Measurements from ENCODE around the gene NPPC. TPM values are rescaled to one million over a fixed set of nuclear protein-coding genes. Genes with fewer than 3 reads are reported as not detected.

Gene NPPC
- total and polyA plus RNA-seq, 4 experiments from 2014 or later, result not detected

DNA sequence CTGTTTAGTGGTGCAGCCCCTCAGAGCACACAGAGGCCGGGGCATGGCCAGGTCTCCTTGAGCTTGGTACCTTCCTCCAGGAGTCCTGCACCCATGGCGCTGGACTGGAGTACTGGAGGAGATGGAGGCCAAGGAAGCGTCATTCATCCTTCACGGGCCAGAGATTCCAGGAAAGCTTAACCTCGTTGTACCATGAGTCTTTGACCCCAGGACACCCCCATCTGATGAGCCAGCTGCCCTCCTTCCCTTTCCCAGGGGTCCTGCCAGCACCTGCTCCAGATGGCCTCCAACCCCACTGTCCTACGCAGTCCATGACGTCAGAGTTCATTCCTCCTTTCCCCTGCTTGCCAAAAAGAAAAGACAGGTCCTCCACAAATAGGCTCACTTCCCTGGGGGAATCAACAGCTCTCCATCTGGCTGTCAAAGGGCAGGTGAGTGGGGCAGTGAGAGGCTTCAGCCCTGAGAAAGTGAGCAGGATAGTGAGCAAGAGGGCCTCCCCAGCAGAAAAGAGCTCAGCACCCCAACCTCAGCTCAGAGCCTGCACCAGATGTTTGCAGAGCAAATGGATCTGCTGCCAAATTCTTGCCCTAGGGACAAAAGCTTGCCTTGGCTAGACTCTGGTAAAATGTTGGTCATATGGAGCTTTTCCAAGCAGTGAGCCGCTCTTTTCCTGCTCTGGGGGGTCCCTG lies 4.5 kb upstream of the NPPC start:
- Mint-ChIP-seq H3K27me3 (peaks cover 21 to 35% of the 10 kb centered on the region in 2 donors), H3K36me3 (no peaks in the 10 kb centered on the region), H3K27ac (no peak overlapping the region), H3K9me3 (peaks cover 0 to 2% (median 0%) of the 10 kb centered on the region in 8 donors), H3K4me1 (peaks cover 5 to 12% (median 7%) of the 10 kb centered on the region in 4 donors), H3K4me3 (no peak overlapping the region)
- Histone ChIP-seq H3K27ac (ENCODE audit: low read depth, low read length) (no peak overlapping the region), H3K4me1 (ENCODE audit: insufficient read depth, low read length) (peaks cover 17% of the 10 kb centered on the region), H3K9me3 (ENCODE audit: control insufficient read depth in 1 of 2, low read length in 2 of 2) (no peaks in the 10 kb centered on the region), H3K36me3 (ENCODE audit: insufficient read depth, low read length) (no peaks in the 10 kb centered on the region), H3K27me3 (ENCODE audit: insufficient read depth, low read length) (peaks cover 5% of the 10 kb centered on the region), H3K4me3 (ENCODE audit: low read length in 2 of 2) (no peak overlapping the region)
- DNase-seq, result no peak
- intact Hi-C loops (cut with micrococcal nuclease), result no loop called here
- CTCF ChIA-PET (ENCODE audit: partially characterized antibody), result interaction anchor here (1.0 to 1.7 kb wide), 3 partner anchors 10 to 396 kb away, joined by 3 to 5 read pairs (median 4); no protein-coding TSS in a partner anchor
- POLR2A ChIA-PET (ENCODE audit: partially characterized antibody), result no interaction called here

DNA sequence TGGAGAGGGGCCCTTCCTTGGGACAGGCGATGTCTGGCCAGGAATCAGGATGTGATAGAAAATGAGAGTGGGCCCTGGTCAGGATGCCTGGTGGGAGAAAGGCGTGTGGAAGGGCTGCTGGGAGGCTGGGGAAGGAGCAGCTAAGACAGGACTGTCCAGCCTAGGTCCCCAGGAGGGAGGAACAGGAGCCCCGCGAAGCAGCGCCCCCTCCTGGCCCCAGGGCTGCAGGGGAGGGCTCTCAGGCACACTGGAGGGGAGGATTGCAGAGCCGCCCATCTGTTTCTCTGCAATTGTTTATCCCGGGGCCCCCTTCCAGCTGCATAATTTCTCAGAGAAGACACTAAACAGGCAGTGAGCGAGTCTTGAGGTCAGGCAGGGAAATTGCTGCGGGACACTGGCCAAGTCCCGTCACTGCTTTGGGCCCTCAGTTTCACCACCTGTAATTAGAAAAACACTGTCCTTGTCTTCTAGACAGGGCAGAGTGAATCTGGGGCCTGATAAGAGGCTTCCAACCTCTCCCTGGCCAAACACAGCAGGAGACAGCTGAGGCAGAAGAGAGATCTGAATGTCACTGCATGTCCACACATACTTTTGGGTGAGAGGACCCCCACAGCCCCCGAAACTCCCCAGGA lies 3.9 kb upstream of the NPPC start:
- Histone ChIP-seq H3K9me3 (ENCODE audit: control insufficient read depth in 1 of 2, low read length in 2 of 2) (no peaks in the 10 kb centered on the region), H3K27ac (ENCODE audit: low read depth, low read length) (no peak overlapping the region), H3K36me3 (ENCODE audit: insufficient read depth, low read length) (no peaks in the 10 kb centered on the region), H3K4me1 (ENCODE audit: insufficient read depth, low read length) (peaks cover 23% of the 10 kb centered on the region), H3K27me3 (ENCODE audit: insufficient read depth, low read length) (peaks cover 9% of the 10 kb centered on the region), H3K4me3 (ENCODE audit: low read length in 2 of 2) (no peak overlapping the region)
- no peaks in the 10 kb centered on the region for H3K36me3 Mint-ChIP-seq
- intact Hi-C loops (cut with micrococcal nuclease), result loop anchor here (5.0 kb wide), 1 partner anchor 212 kb away; no protein-coding TSS in a partner anchor
- H3K4me1 Mint-ChIP-seq, result peaks cover 5 to 12% (median 7%) of the 10 kb centered on the region in 4 donors
- H3K27ac Mint-ChIP-seq, result no peak overlapping the region
- peaks cover 0 to 2% (median 0%) of the 10 kb centered on the region in 8 donors for H3K9me3 Mint-ChIP-seq
- POLR2A ChIA-PET (ENCODE audit: partially characterized antibody), result no interaction called here
- CTCF ChIA-PET (ENCODE audit: partially characterized antibody), result interaction anchor here (1.0 to 1.7 kb wide), 2 partner anchors 9 to 210 kb away, joined by 4 to 5 read pairs; no protein-coding TSS in a partner anchor
- DNase-seq, result no peak
- H3K4me3 Mint-ChIP-seq, result peak overlapping the region in 1 of 8 donors; percentile 39
- peaks cover 21 to 35% of the 10 kb centered on the region in 2 donors for H3K27me3 Mint-ChIP-seq

DNA sequence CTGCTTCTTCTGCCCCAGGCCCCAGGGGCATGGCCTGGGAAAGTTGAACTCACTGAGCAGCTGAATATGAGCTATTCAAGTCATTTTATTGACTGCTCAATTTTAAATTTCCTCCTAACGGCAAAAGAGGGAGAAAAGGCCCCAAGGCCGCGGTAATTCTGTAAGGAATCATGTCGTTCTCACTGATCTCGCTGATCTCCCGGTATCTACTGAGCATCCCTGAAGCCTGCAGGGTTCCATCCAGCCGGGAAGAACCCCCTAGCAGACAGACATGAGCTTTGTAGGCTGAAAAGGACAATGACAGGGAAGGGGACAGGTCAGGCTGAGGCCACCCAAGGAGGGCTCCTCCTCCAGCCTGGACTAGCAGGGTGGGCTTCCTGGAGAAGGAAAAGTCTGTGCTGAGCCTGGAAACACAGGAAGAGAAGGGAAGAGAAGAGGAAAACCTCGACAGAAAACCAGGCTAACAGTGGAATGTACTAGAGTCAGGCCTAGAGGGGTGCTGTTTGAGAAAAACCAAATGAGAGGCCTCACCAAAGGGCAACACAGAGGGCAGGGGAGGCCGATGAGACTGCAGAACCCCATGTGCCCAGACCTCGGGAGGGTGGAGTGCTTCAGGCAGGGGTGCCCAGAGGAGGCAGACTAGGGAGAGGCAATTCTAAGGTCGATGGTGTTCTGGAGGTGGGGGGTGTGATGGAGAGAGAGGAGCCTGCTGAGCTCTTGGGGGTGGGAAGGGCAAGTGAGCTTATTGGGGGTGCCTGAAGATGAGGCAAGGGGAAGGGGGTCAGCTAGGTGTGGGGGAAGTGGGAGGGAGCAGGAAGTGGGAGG lies 2.9 kb upstream of the NPPC start:
- peaks cover 18% of the 10 kb centered on the region for H3K27me3 ChIP-seq (ENCODE audit: insufficient read depth, low read length)
- DNase-seq, result no peak
- no peaks in the 10 kb centered on the region for H3K9me3 ChIP-seq (ENCODE audit: control insufficient read depth in 1 of 2, low read length in 2 of 2)
- POLR2A ChIA-PET (ENCODE audit: partially characterized antibody), result no interaction called here
- Mint-ChIP-seq H3K36me3 (no peaks in the 10 kb centered on the region), H3K4me1 (peaks cover 6 to 18% (median 9%) of the 10 kb centered on the region in 4 donors), H3K27me3 (peaks cover 26 to 42% of the 10 kb centered on the region in 2 donors), H3K27ac (no peak overlapping the region), H3K4me3 (no peak overlapping the region), H3K9me3 (peaks cover 0 to 2% (median 0%) of the 10 kb centered on the region in 8 donors)
- intact Hi-C loops (cut with micrococcal nuclease), result loop anchor here (5.0 kb wide), 1 partner anchor 213 kb away; no protein-coding TSS in a partner anchor
- no peaks in the 10 kb centered on the region for H3K36me3 ChIP-seq (ENCODE audit: insufficient read depth, low read length)
- CTCF ChIA-PET (ENCODE audit: partially characterized antibody), result interaction anchor here (1.1 kb wide), 1 partner anchor 387 kb away, joined by 3 read pairs; no protein-coding TSS in a partner anchor
- peaks cover 27% of the 10 kb centered on the region for H3K4me1 ChIP-seq (ENCODE audit: insufficient read depth, low read length)
- no peak overlapping the region for H3K4me3 ChIP-seq (ENCODE audit: low read length in 2 of 2)
- no peak overlapping the region for H3K27ac ChIP-seq (ENCODE audit: low read depth, low read length)

DNA sequence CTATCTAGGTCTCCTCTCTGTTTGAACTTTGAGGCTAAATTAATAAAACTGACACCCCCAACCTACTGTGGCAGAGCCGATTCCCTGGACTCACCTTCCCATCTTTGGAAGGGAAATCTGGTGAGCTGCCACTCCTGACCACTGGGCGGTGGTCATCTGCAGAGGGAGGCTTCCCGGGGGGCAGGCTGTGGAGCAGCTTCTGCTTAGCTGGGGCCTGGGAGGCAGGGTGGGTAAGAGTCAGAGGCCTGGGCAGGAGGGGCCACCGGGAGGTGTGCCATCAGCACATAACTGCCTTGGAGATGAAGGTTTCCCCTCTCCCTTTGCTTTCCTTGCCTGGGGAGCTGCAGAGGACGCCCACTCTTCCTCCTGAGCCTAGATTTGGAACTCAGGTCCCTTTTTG lies 2.3 kb upstream of the NPPC start:
- intact Hi-C loops (cut with micrococcal nuclease), result loop anchor here (5.0 kb wide), 1 partner anchor 214 kb away; no protein-coding TSS in a partner anchor
- CTCF ChIA-PET (ENCODE audit: partially characterized antibody), result interaction anchor here (1.1 to 1.3 kb wide), 2 partner anchors 387 to 511 kb away, joined by 3 read pairs; no protein-coding TSS in a partner anchor
- no peak overlapping the region for H3K27ac Mint-ChIP-seq
- no peaks in the 10 kb centered on the region for H3K36me3 Mint-ChIP-seq
- peaks cover 6 to 21% (median 9%) of the 10 kb centered on the region in 4 donors for H3K4me1 Mint-ChIP-seq
- H3K9me3 ChIP-seq (ENCODE audit: control insufficient read depth in 1 of 2, low read length in 2 of 2), result no peaks in the 10 kb centered on the region
- H3K36me3 ChIP-seq (ENCODE audit: insufficient read depth, low read length), result no peaks in the 10 kb centered on the region
- peaks cover 19% of the 10 kb centered on the region for H3K27me3 ChIP-seq (ENCODE audit: insufficient read depth, low read length)
- POLR2A ChIA-PET (ENCODE audit: partially characterized antibody), result no interaction called here
- H3K4me1 ChIP-seq (ENCODE audit: insufficient read depth, low read length), result peaks cover 27% of the 10 kb centered on the region
- DNase-seq, result no peak
- H3K9me3 Mint-ChIP-seq, result peaks cover 0 to 2% (median 0%) of the 10 kb centered on the region in 8 donors
- no peak overlapping the region for H3K4me3 ChIP-seq (ENCODE audit: low read length in 2 of 2)
- no peak overlapping the region for H3K27ac ChIP-seq (ENCODE audit: low read depth, low read length)
- peak overlapping the region in 3 of 8 donors; percentile 6 to 45 (median 17) for H3K4me3 Mint-ChIP-seq
- H3K27me3 Mint-ChIP-seq, result peaks cover 33 to 48% of the 10 kb centered on the region in 2 donors

DNA sequence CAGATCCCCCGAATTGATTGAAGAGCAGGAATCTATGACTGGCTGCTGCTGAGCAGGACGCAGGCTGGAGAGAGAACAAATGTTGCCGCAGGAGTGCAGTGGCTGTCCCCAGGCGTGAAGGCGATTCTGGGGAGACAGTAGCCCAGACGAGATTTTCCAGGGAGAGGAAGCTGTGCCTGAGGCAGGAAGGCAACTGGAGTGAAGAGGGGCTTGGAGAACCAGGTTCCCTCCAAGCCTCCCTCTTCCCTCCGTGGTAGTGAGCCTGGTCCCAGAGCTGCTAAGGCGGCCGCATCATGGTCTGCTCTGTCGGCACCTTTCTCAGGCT lies 1.3 kb upstream of the NPPC start:
- ChIA-PET POLR2A (ENCODE audit: partially characterized antibody) (no interaction called here), CTCF (ENCODE audit: partially characterized antibody) (interaction anchor here (1.3 to 5.1 kb wide), 3 partner anchors 386 to 512 kb away, joined by 3 to 34 read pairs (median 3); no protein-coding TSS in a partner anchor)
- DNase-seq, result no peak

DNA sequence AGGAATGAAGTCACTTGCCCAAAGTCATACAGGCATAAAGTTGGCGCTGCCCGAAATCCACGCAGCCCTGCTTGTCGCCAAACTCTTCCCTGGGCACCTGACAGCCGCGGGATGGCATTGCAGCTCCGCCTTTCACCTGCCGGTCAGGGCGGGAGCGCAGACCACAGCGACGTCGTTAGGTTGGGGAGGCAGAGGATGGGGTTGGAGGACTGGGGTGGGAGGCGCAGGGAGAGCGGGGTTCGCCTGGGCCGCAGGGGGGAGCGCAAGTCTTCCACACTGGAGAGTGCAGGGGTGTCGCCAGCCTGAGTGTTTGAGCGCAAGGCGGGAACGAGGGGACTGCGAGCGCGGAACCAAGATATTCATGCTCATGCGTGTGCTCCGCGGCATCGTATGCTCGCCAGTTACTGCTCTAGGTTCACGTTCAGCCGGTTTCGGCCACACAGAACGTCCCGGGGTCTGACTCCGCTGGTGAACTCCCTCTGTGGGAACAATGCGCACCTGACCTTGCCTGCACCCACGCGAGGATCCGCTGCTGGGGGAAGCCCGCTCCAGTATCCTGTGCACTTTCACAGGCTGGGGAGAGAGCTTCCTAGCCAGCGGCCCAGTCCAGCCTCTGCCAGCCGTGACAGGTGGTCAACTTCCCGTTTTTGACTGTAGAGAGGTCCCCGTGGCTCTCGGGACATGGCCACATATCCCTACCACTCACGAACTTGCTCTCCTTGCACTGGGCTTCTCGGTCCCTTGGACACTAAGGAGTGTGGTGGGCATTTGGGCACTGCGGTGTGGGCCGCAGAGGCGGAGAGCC lies 767 bp upstream of the NPPC start:
- Mint-ChIP-seq H3K4me1 (peaks cover 6 to 21% (median 9%) of the 10 kb centered on the region in 4 donors), H3K27me3 (peaks cover 35 to 50% of the 10 kb centered on the region in 2 donors), H3K36me3 (no peaks in the 10 kb centered on the region), H3K4me3 (peak overlapping the region; percentile 42 to 79 (median 65)), H3K27ac (peak overlapping the region in 1 of 7 donors; percentile 47), H3K9me3 (peaks cover 0 to 2% (median 0%) of the 10 kb centered on the region in 8 donors)
- no peaks in the 10 kb centered on the region for H3K36me3 ChIP-seq (ENCODE audit: insufficient read depth, low read length)
- H3K4me1 ChIP-seq (ENCODE audit: insufficient read depth, low read length), result peaks cover 27% of the 10 kb centered on the region
- intact Hi-C loops (cut with micrococcal nuclease), result loop anchor here (5.0 kb wide), 1 partner anchor 215 kb away; no protein-coding TSS in a partner anchor
- H3K27me3 ChIP-seq (ENCODE audit: insufficient read depth, low read length), result peaks cover 19% of the 10 kb centered on the region
- H3K27ac ChIP-seq (ENCODE audit: low read depth, low read length), result no peak overlapping the region
- ChIA-PET POLR2A (ENCODE audit: partially characterized antibody) (no interaction called here), CTCF (ENCODE audit: partially characterized antibody) (interaction anchor here (1.3 to 5.1 kb wide), 4 partner anchors 21 to 512 kb away, joined by 3 to 34 read pairs (median 7); no protein-coding TSS in a partner anchor)
- H3K9me3 ChIP-seq (ENCODE audit: control insufficient read depth in 1 of 2, low read length in 2 of 2), result no peaks in the 10 kb centered on the region
- H3K4me3 ChIP-seq (ENCODE audit: low read length in 2 of 2), result no peak overlapping the region
- DNase-seq, result peak in 3 of 5 donors; percentile 8 to 14 (median 10)

More for the DNA sequence above, 1.3 kb upstream of the NPPC start:
- H3K4me1 Mint-ChIP-seq, result peaks cover 6 to 21% (median 9%) of the 10 kb centered on the region in 4 donors
- no peak overlapping the region for H3K27ac Mint-ChIP-seq
- H3K4me3 Mint-ChIP-seq, result peak overlapping the region in 3 of 8 donors; percentile 45 to 79 (median 62)
- H3K9me3 Mint-ChIP-seq, result peaks cover 0 to 2% (median 0%) of the 10 kb centered on the region in 8 donors
- H3K27me3 Mint-ChIP-seq, result peaks cover 35 to 50% of the 10 kb centered on the region in 2 donors
- Histone ChIP-seq H3K27ac (ENCODE audit: low read depth, low read length) (no peak overlapping the region), H3K9me3 (ENCODE audit: control insufficient read depth in 1 of 2, low read length in 2 of 2) (no peaks in the 10 kb centered on the region), H3K4me1 (ENCODE audit: insufficient read depth, low read length) (peaks cover 27% of the 10 kb centered on the region), H3K4me3 (ENCODE audit: low read length in 2 of 2) (no peak overlapping the region), H3K36me3 (ENCODE audit: insufficient read depth, low read length) (no peaks in the 10 kb centered on the region), H3K27me3 (ENCODE audit: insufficient read depth, low read length) (peaks cover 19% of the 10 kb centered on the region)
- intact Hi-C loops (cut with micrococcal nuclease), result loop anchor here (5.0 kb wide), 1 partner anchor 215 kb away; no protein-coding TSS in a partner anchor
- no peaks in the 10 kb centered on the region for H3K36me3 Mint-ChIP-seq
